Parathyroid adenoma (tissue), 2 donors: ENCODE results near the gene R3HDML.
A peak's percentile ranks its signal among the peaks of the same experiment; 100 is the strongest.

Experiments used
- H2AFZ ChIP-seq: fragments of 300-600 bp; sonication (generic); one replicate; pipeline ENCODE4 v1.7.0; 2017; ENCODE audit warnings: antibody characterized with exemption, mild to moderate bottlenecking
- H3K27ac ChIP-seq: fragments of 300-600 bp; sonication (generic); one replicate; pipeline ENCODE4 v1.7.0; 2017
- H3K27me3 ChIP-seq: fragments of 300-600 bp; sonication (generic); one replicate; pipeline ENCODE4 v1.7.0; 2017; ENCODE audit warnings: low read length; ENCODE audit not compliant: control insufficient read depth, insufficient read depth
- H3K36me3 ChIP-seq: fragments of 300-600 bp; sonication (generic); one replicate; pipeline ENCODE4 v1.7.0; 2017; ENCODE audit warnings: low read length; ENCODE audit not compliant: control insufficient read depth, insufficient read depth
- H3K4me1 ChIP-seq: fragments of 300-600 bp; sonication (generic); one replicate; pipeline ENCODE4 v1.7.0; 2017; ENCODE audit warnings: control low read depth
- H3K4me2 ChIP-seq: fragments of 300-600 bp; sonication (generic); one replicate; pipeline ENCODE4 v1.7.0; 2017; ENCODE audit warnings: low read length
- H3K4me3 ChIP-seq: fragments of 300-600 bp; sonication (generic); one replicate; pipeline ENCODE4 v1.7.0; 2017; ENCODE audit warnings: low read depth, low read length
- H3K79me2 ChIP-seq: fragments of 300-600 bp; sonication (generic); one replicate; pipeline ENCODE4 v1.7.0; 2017; ENCODE audit warnings: control low read depth
- H3K9ac ChIP-seq: fragments of 300-600 bp; sonication (generic); one replicate; pipeline ENCODE4 v1.7.0; 2017; ENCODE audit warnings: mild to moderate bottlenecking
- H3K9me3 ChIP-seq: fragments of 300-600 bp; sonication (generic); one replicate; pipeline ENCODE4 v1.7.0; 2017; ENCODE audit warnings: low read length; ENCODE audit not compliant: control insufficient read depth
- CTCF ChIP-seq: fragments of 300-600 bp; sonication (generic); IDR thresholded peaks from one replicate; pipeline ENCODE4 v1.7.0; 2017; ENCODE audit warnings: antibody characterized with exemption, mild to moderate bottlenecking
- donor health status: primary hyperparathyroidism.

The R3HDML gene

GRCh38 chr20:44382641-44383040, 45.8 kb downstream of the R3HDML start:
- Histone ChIP-seq H3K9me3 (no peaks in the 10 kb centered on the region), H3K27me3 (no peaks in the 10 kb centered on the region), H3K9ac (no peak overlapping the region), H3K4me3 (no peak overlapping the region), H2AFZ (no peak overlapping the region), H3K4me1 (no peaks in the 10 kb centered on the region), H3K4me2 (no peak overlapping the region), H3K27ac (no peak overlapping the region), H3K36me3 (no peaks in the 10 kb centered on the region), H3K79me2 (no peaks in the 10 kb centered on the region)
- TF ChIP-seq CTCF = no peak

- no peak overlapping the region for H3K27ac ChIP-seq
- no peak overlapping the region for H3K4me2 ChIP-seq
- no peaks in the 10 kb centered on the region for H3K79me2 ChIP-seq
- no peaks in the 10 kb centered on the region for H3K27me3 ChIP-seq
- H2AFZ ChIP-seq = peak overlapping the region; percentile 11
- H3K36me3 ChIP-seq = no peaks in the 10 kb centered on the region
- no peaks in the 10 kb centered on the region for H3K9me3 ChIP-seq
- no peak overlapping the region for H3K9ac ChIP-seq
- TF ChIP-seq CTCF = peak; percentile 75
- no peak overlapping the region for H3K4me3 ChIP-seq
- no peaks in the 10 kb centered on the region for H3K4me1 ChIP-seq
Measured at GRCh38 chr20:44384423-44385027, 47.7 kb downstream of the R3HDML start.

- Histone ChIP-seq H3K79me2 (no peaks in the 10 kb centered on the region), H3K27ac (no peak overlapping the region), H3K9me3 (no peaks in the 10 kb centered on the region), H3K4me2 (no peak overlapping the region), H2AFZ (peak overlapping the region; percentile 6), H3K9ac (no peak overlapping the region), H3K4me3 (no peak overlapping the region), H3K4me1 (no peaks in the 10 kb centered on the region), H3K27me3 (no peaks in the 10 kb centered on the region), H3K36me3 (no peaks in the 10 kb centered on the region)
- TF ChIP-seq CTCF = peak; percentile 83
Measured at GRCh38 chr20:44388466-44389023, 51.7 kb downstream of the R3HDML start.

GRCh38 chr20:44389871-44390270, 53.0 kb downstream of the R3HDML start:
- Histone ChIP-seq H2AFZ (no peak overlapping the region), H3K36me3 (no peaks in the 10 kb centered on the region), H3K9me3 (no peaks in the 10 kb centered on the region), H3K9ac (no peak overlapping the region), H3K4me1 (no peaks in the 10 kb centered on the region), H3K4me3 (no peak overlapping the region), H3K79me2 (no peaks in the 10 kb centered on the region), H3K27me3 (no peaks in the 10 kb centered on the region), H3K4me2 (no peak overlapping the region), H3K27ac (no peak overlapping the region)
- no peak for TF ChIP-seq CTCF

- Histone ChIP-seq H3K9ac (no peak overlapping the region), H3K27me3 (no peaks in the 10 kb centered on the region), H3K36me3 (no peaks in the 10 kb centered on the region), H3K27ac (no peak overlapping the region), H3K9me3 (no peaks in the 10 kb centered on the region), H3K79me2 (no peaks in the 10 kb centered on the region), H3K4me3 (no peak overlapping the region), H2AFZ (no peak overlapping the region), H3K4me2 (no peak overlapping the region), H3K4me1 (no peaks in the 10 kb centered on the region)
- no peak for TF ChIP-seq CTCF
Measured at GRCh38 chr20:44390280-44390679, 53.4 kb downstream of the R3HDML start.
